Measurements from ENCODE around the gene RARS1.

DNA sequence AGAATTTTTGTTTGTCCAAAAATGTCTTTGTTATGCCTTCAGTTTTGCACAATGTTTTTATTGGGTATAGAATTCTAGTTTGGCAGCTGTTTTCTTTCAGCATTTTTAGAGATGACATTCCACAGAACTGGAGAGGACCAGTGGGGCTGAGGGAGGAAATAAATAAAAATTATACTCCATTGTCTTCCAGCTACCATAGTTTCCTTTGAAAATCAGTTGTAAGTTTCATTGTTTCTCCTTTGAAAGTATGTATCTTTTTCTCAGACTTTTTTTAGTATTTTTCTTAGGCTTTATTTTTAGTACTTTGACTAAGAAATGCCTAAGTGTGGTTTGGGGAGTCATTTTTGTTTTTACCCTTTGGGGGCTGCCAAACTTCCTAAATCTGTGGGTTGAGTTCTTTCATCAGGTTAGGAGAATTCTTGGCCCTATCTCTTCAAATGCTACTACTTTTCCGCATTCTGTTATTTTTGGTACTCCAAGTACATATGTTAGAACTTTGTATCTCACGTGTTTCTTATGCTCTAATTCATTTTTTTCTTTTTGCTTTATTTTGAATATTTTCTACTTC, 27.7 kb downstream of the RARS1 start:
- TF ChIP-seq CTCF (IDR thresholded peaks at IDR 0.05; ENCODE audit: control extremely low read depth in 1 of 3, insufficient read depth in 1 of 3, low read depth in 1 of 3, low read length in 3 of 3): no peak
- no peak for TF ChIP-seq EP300 (IDR thresholded peaks at IDR 0.05; ENCODE audit: borderline replicate concordance in 1 of 2, low read depth in 2 of 2, low read length in 2 of 2)
- no peak for TF ChIP-seq CEBPB (IDR thresholded peaks at IDR 0.05; ENCODE audit: low read depth, low read length)
- TF ChIP-seq KDM5A (IDR thresholded peaks at IDR 0.05; ENCODE audit: low read length): no peak
